H9 (cell line): ENCODE results near the gene SP8. TPM values are rescaled to one million over a fixed set of nuclear protein-coding genes. Genes with fewer than 3 reads are reported as not detected.

Experiments used
- DNase-seq: peaks from one replicate; pipeline ENCODE4 v3.0.0-alpha.2; 2017
- H2AFZ ChIP-seq: one replicate; pipeline ENCODE4 v1.6.1; 2013; ENCODE audit warnings: mild to moderate bottlenecking, low read length, control low read depth, moderate library complexity
- H2AK5ac ChIP-seq: 2 replicates; pipeline ENCODE4 v1.6.1; 2013; ENCODE audit warnings: low read length, control low read depth, mixed read lengths; ENCODE audit not compliant: insufficient read length
- H2BK120ac ChIP-seq: one replicate; pipeline ENCODE4 v1.6.1; 2013; ENCODE audit warnings: low read depth, mild to moderate bottlenecking, low read length, control low read depth, inconsistent platforms; ENCODE audit not compliant: poor library complexity, severe bottlenecking
- H2BK12ac ChIP-seq: 2 replicates; pipeline ENCODE4 v1.6.1; 2013; ENCODE audit warnings: low read length, control low read depth, mixed read lengths, low read depth; ENCODE audit not compliant: insufficient read length
- H2BK15ac ChIP-seq: 2 replicates; pipeline ENCODE4 v1.6.1; 2013; ENCODE audit warnings: low read depth, low read length, control low read depth
- H2BK20ac ChIP-seq: one replicate; pipeline ENCODE4 v1.6.1; 2013; ENCODE audit warnings: low read depth, mild to moderate bottlenecking, low read length, control low read depth, inconsistent platforms; ENCODE audit not compliant: poor library complexity, severe bottlenecking
- H2BK5ac ChIP-seq: 2 replicates; pipeline ENCODE4 v1.6.1; 2013; ENCODE audit warnings: low read length, control low read depth, mixed read lengths; ENCODE audit not compliant: insufficient read length
- H3K14ac ChIP-seq: 2 replicates; pipeline ENCODE4 v1.6.1; 2013; ENCODE audit warnings: low read length, control low read depth; ENCODE audit not compliant: insufficient read depth
- H3K18ac ChIP-seq: 2 replicates; pipeline ENCODE4 v1.6.1; 2013; ENCODE audit warnings: low read depth, mild to moderate bottlenecking, mixed read lengths, low read length, control low read depth; ENCODE audit not compliant: insufficient read length
- H3K23ac ChIP-seq: 2 replicates; pipeline ENCODE4 v1.6.1; 2013; ENCODE audit warnings: low read length, control low read depth, mixed read lengths, low read depth; ENCODE audit not compliant: insufficient read length
- H3K23me2 ChIP-seq: 2 replicates; pipeline ENCODE4 v1.6.1; 2013; ENCODE audit warnings: low read depth, mild to moderate bottlenecking, mixed read lengths, low read length, control low read depth; ENCODE audit not compliant: insufficient read length, poor library complexity, severe bottlenecking
- H3K27ac ChIP-seq: 2 replicates; pipeline ENCODE4 v1.5.1; 2013; ENCODE audit warnings: low read length, control low read depth, mixed read lengths, low read depth; ENCODE audit not compliant: insufficient read length
- H3K27me3 ChIP-seq: 2 replicates; pipeline ENCODE4 v1.6.1; 2013; ENCODE audit warnings: low read length, control low read depth, inconsistent platforms; ENCODE audit not compliant: insufficient read depth
- H3K4ac ChIP-seq: 2 replicates; pipeline ENCODE4 v1.6.1; 2013; ENCODE audit warnings: low read depth, mild to moderate bottlenecking, control low read depth, inconsistent platforms, low read length, moderate library complexity
- H3K4me1 ChIP-seq: 2 replicates; pipeline ENCODE4 v1.6.1; 2013; ENCODE audit warnings: low read length, control low read depth, inconsistent platforms; ENCODE audit not compliant: insufficient read depth
- H3K4me2 ChIP-seq: 2 replicates; pipeline ENCODE4 v1.6.1; 2013; ENCODE audit warnings: low read length, control low read depth, mixed read lengths; ENCODE audit not compliant: insufficient read length, insufficient read depth
- H3K56ac ChIP-seq: 2 replicates; pipeline ENCODE4 v1.6.1; 2013; ENCODE audit warnings: low read depth, mild to moderate bottlenecking, mixed read lengths, low read length, control low read depth; ENCODE audit not compliant: insufficient read length
- H3K79me1 ChIP-seq: 2 replicates; pipeline ENCODE4 v1.6.1; 2013; ENCODE audit warnings: low read depth, mild to moderate bottlenecking, moderate library complexity, low read length, control low read depth, inconsistent platforms; ENCODE audit not compliant: insufficient read depth, poor library complexity, severe bottlenecking
- H3K79me2 ChIP-seq: 2 replicates; pipeline ENCODE4 v1.6.1; 2013; ENCODE audit warnings: low read length, control low read depth, inconsistent platforms; ENCODE audit not compliant: insufficient read depth
- H3K9ac ChIP-seq: 2 replicates; pipeline ENCODE4 v1.6.1; 2013; ENCODE audit warnings: low read length, control low read depth, mixed read lengths; ENCODE audit not compliant: insufficient read length; ENCODE audit errors: extremely low read depth
- H3K9me3 ChIP-seq: one replicate; pipeline ENCODE4 v1.6.1; 2013; ENCODE audit warnings: low read depth, low read length, inconsistent platforms; ENCODE audit not compliant: control insufficient read depth
- H3T11ph ChIP-seq: one replicate; pipeline ENCODE4 v1.6.1; 2013; ENCODE audit warnings: mild to moderate bottlenecking, low read length, control low read depth, inconsistent platforms
- H4K20me1 ChIP-seq: one replicate; pipeline ENCODE4 v1.6.1; 2013; ENCODE audit not compliant: control insufficient read depth, insufficient read length, insufficient read depth
- H4K5ac ChIP-seq: 2 replicates; pipeline ENCODE4 v1.6.1; 2013; ENCODE audit warnings: low read depth, mild to moderate bottlenecking, mixed read lengths, low read length, control low read depth; ENCODE audit not compliant: insufficient read length
- H4K8ac ChIP-seq: replicated peaks from 2 replicates; pipeline ENCODE4 v1.6.1; 2013; ENCODE audit warnings: low read length, control low read depth, mixed read lengths, low read depth; ENCODE audit not compliant: insufficient read length
- H4K91ac ChIP-seq: 2 replicates; pipeline ENCODE4 v1.6.1; 2013; ENCODE audit warnings: low read depth, mild to moderate bottlenecking, moderate library complexity, mixed read lengths, low read length, control low read depth; ENCODE audit not compliant: insufficient read length
- H3K27ac Mint-ChIP-seq, 3 experiments: 2 replicates in 2 of 3; 3 replicates in 1 of 3; pipeline ENCODE4 v1.8.0; 2020 to 2021; ENCODE audit warnings: mixed read lengths in 3 of 3, mild to moderate bottlenecking in 1 of 3, moderate library complexity in 1 of 3
- H3K27me3 Mint-ChIP-seq: 2 replicates; pipeline ENCODE4 v1.8.0; 2021; ENCODE audit warnings: low read depth, mild to moderate bottlenecking, moderate library complexity, mixed read lengths
- H3K36me3 Mint-ChIP-seq, 3 experiments: 2 replicates in 2 of 3; 3 replicates in 1 of 3; pipeline ENCODE4 v1.8.0; 2020 to 2021; ENCODE audit warnings: low read depth in 3 of 3, mixed read lengths in 3 of 3; ENCODE audit not compliant: insufficient read depth in 1 of 3
- H3K4me1 Mint-ChIP-seq, 2 experiments: 2 replicates each; pipeline ENCODE4 v1.8.0; 2020; ENCODE audit warnings: mixed read lengths in 2 of 2
- H3K4me3 Mint-ChIP-seq, 2 experiments: 2 replicates in 1 of 2; 3 replicates in 1 of 2; pipeline ENCODE4 v1.8.0; 2020 to 2021; ENCODE audit warnings: mild to moderate bottlenecking in 2 of 2, mixed read lengths in 2 of 2, moderate library complexity in 1 of 2
- H3K9me3 Mint-ChIP-seq, 2 experiments: 2 replicates in 1 of 2; 3 replicates in 1 of 2; pipeline ENCODE4 v1.8.0; 2020; ENCODE audit warnings: mild to moderate bottlenecking in 2 of 2, mixed read lengths in 2 of 2, moderate library complexity in 1 of 2
- CTCF ChIP-seq: fragments of 200-600 bp; sonication (generic); conservative IDR thresholded peaks from 3 replicates; pipeline ENCODE4 v1.8.0; 2021; ENCODE audit warnings: antibody characterized with exemption, mild to moderate bottlenecking
- WGBS: extraction: QIAGEN DNeasy Blood & Tissue Kit; methylation state at CpG from one replicate; pipeline ENCODE4 v1.1.7; 2013; ENCODE audit warnings: missing lambda C conversion rate, low lambda C conversion rate, mixed read lengths; ENCODE audit not compliant: insufficient read length; ENCODE audit errors: extremely low coverage; 5-methylcytosine and 5-hydroxymethylcytosine counted together
- total RNA-seq: library from RNA; stranded (reverse); gene quantifications from 2 replicates; pipeline ENCODE4 v1.2.1, GENCODE V29; 2021

Gene SP8
- total RNA-seq, 1 experiment from 2014 or later: 3.5 TPM

GRCh38 chr7:20735346-20736065, 51.2 kb downstream of the SP8 start:
- H3K14ac ChIP-seq: no peak overlapping the region
- no peak overlapping the region for H3K56ac ChIP-seq
- DNase-seq: no peak
- no peak for TF ChIP-seq CTCF
- no peaks in the 10 kb centered on the region for H3K27me3 ChIP-seq
- no peak overlapping the region for H3K4ac ChIP-seq
- H4K20me1 ChIP-seq: no peaks in the 10 kb centered on the region
- H3K27ac ChIP-seq: no peak overlapping the region
- H3K23me2 ChIP-seq: no peaks in the 10 kb centered on the region
- Mint-ChIP-seq H3K27ac (no peak overlapping the region), H3K4me3 (no peak overlapping the region), H3K36me3 (no peaks in the 10 kb centered on the region), H3K4me1 (peaks cover 0 to 5% of the 10 kb centered on the region in 2 experiments; a peak in 2 of 4 replicates), H3K27me3 (no peaks in the 10 kb centered on the region; the same call in 1 of the 2 replicates), H3K9me3 (no peaks in the 10 kb centered on the region)
- H3K18ac ChIP-seq: no peak overlapping the region
- H2AK5ac ChIP-seq: no peak overlapping the region
- WGBS: no CpG with 5 or more reads among the region's 4 CpGs
- no peak overlapping the region for H2AFZ ChIP-seq
- H3T11ph ChIP-seq: no peak overlapping the region
- H3K79me1 ChIP-seq: no peaks in the 10 kb centered on the region
- H4K8ac ChIP-seq: no peak overlapping the region
- no peak overlapping the region for H2BK20ac ChIP-seq
- no peak overlapping the region for H3K4me2 ChIP-seq
- H2BK15ac ChIP-seq: no peak overlapping the region
- no peak overlapping the region for H3K9ac ChIP-seq
- no peak overlapping the region for H4K5ac ChIP-seq
- no peak overlapping the region for H2BK120ac ChIP-seq
- no peak overlapping the region for H3K23ac ChIP-seq
- H2BK12ac ChIP-seq: no peak overlapping the region
- H3K79me2 ChIP-seq: no peaks in the 10 kb centered on the region
- H4K91ac ChIP-seq: no peak overlapping the region
- H2BK5ac ChIP-seq: no peak overlapping the region
- H3K9me3 ChIP-seq: no peaks in the 10 kb centered on the region
- no peaks in the 10 kb centered on the region; the same call in 1 of the 2 replicates for H3K4me1 ChIP-seq

Other genes starting within 250 kb of the SP8 start
- not detected in 2 replicates for gene ABCB5, start 171.2 kb downstream of the SP8 start, total RNA-seq